ENCODE measurements around the gene CCDC92B. TPM values are rescaled to one million over a fixed set of nuclear protein-coding genes. Genes with fewer than 3 reads are reported as not detected.

CCDC92B gene
- total RNA-seq: under 0.01 TPM in 1 of 2 replicates, not detected in the other

DNA sequence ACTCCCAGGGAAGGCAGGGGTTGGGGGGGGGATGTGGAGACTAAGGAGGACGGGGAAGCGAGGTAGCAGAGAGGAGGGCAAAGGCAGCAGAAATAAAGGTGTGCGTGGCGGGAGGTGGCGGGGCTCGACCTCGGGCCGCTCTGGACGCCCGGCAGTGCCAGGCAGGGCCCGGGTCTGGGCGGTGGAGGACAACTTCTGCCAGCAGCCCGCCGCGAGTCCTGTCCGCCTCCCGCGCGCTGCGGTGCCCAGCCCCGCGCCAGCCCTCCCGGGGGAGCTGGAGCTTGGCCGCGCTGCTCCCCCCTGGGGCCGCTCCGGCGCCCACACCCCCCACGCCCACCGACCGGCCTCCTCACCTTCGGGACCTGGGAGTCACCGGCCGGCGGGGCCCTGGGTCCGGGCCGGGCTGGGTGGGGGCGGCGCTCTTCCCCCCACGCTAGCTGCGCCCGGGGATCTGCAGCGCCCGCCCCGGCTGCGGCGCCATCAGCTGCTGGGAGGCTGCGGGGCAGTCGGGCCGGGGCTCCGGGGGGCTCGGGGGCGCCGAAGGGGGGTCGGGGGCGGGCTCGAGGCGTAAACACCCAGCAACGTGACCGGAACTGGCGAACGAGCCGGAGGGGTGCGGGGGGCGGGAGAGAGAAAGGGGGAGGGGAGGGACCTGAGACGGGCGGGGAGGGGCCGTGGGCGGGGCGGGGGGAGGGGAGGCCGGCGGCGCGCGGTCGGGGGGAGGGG is at the start of gene CCDC92B:
TSS of gene CCDC92B (minus strand) at position 595 of the 726 bp plus-strand sequence. CDS start 14,507 bp downstream, outside the sequence.

DNA sequence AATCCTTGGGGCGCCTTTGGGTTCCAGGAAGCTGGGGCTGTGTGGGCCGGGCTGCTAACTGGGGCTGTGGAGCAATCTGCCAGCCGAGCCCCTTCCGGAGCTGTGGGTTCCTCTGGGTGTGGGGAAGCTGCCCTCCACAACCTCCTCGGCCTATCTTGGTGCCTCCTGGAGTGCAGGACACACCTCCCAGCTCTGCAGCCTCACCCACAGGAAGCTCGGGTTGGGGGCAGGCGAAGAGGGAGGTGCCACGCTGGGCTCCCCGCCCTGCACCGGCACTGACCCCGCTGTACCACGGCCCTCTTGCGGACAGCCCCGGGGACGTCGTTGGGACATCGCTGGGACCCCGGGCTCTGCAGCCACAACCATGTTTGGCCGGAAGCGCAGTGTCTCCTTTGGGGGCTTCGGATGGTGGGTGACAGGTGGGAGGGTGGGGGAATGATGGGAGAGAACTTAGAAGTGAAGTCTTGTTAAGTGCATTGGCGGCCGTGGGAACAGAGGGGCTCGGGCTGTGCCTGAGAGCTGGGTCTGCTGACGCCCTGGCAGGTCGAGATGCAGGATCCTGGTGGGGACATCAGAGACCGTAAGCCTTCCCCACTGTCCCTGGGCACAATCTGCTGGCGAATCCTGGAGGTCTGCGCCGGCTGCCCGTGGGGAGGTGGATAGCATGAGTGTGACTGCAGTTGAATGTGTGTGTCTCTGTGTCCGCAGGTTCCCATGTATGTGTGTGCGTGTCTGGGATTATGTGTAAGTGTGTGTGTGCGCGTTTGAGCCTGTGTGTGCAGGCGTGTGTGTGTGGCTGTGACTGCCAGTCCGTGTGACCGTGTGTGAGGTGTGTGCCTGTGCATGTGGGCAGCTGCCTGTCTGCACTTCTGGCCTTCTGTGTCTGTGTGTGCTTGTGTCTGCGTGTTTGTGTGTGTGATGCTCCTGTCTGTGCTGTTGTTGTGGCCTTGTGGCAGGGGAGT is 47.0 kb upstream of the CCDC92B start, which contains the start of gene RAP1GAP2:
TSS of gene RAP1GAP2 (plus strand) at position 275 of the 962 bp plus-strand sequence. CDS start at position 365, 90 bp downstream.

DNA sequence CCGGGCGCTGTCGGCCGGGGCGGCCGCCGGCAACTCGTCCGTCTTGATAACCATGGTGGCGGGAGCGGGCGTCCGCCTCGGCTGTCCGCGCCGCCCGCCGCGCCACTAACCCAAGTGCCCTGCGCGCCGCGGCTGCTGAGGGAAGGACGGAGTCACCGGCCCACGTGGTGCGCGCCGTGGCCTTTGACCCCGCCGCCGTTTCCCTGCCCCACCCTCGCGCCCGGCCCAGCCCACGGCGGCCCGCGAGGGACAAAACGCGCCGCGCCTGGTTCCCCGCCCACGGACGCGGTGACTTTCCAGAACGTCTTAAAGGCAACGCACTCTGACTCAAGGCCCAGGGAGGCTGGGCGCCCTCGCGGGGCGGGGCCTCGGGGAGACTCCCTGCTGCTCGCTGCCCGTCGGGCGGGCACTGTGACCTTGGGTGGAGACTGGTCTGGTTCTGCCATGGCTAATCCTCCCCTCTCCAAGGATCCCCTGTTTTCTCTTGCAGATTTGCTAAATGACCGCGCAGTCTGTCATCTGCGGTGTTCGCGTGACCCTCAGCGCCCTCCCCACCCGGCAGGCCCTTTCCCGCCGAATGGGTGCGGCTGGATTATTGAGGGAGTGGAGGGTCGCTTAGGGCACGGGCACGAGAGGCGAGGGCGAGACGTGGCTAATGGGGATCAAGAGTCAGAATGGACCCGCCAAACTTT is 37.7 kb downstream of the CCDC92B start, which contains the start of gene CLUH:
TSS of gene CLUH (minus strand) at position 157 of the 692 bp plus-strand sequence. CDS start at position 54, 103 bp downstream.

Other genes starting within 250 kb of the CCDC92B start
- 8.6 and 10.4 TPM in 2 replicates for gene METTL16, start 237.8 kb downstream of the CCDC92B start, total RNA-seq
- gene PAFAH1B1, start 156.0 kb downstream of the CCDC92B start, total RNA-seq: 90.5 and 129 TPM in 2 replicates
- gene CLUH, start 37.9 kb downstream of the CCDC92B start, total RNA-seq: 24.8 and 26.2 TPM in 2 replicates
- under 0.01 and 3.5 TPM in 2 replicates for gene RAP1GAP2, start 46.8 kb upstream of the CCDC92B start, total RNA-seq